HEK293T (cell line): ENCODE data around the gene MAPK6.

Experiments
- CTCF ChIA-PET: fragments of 350-600 bp; formaldehyde crosslinking; extraction: SDS; loops from one replicate; lab custom pipeline; 2021; ENCODE audit warnings: antibody characterized with exemption, inconsistent platforms; lab: Yijun Ruan, JAX
- POLR2A ChIA-PET: fragments of 350-600 bp; formaldehyde crosslinking; extraction: SDS; loops from one replicate; lab custom pipeline; 2020; ENCODE audit warnings: antibody characterized with exemption, inconsistent platforms; lab: Yijun Ruan, JAX
- DNase-seq: peaks from one replicate; pipeline ENCODE4 v3.0.0; 2012; ENCODE audit warnings: mixed read lengths; ENCODE audit errors: extremely low spot score
- ARNT ChIP-seq: fragments of 450-650 bp; IDR thresholded peaks from 2 replicates; pipeline ENCODE4 v1.6.1; 2017; ENCODE audit warnings: mild to moderate bottlenecking
- BHLHE40 ChIP-seq: fragments of 450-650 bp; IDR thresholded peaks from 2 replicates; pipeline ENCODE4 v1.6.1; 2016; ENCODE audit warnings: mild to moderate bottlenecking, moderate library complexity, borderline replicate concordance
- CTBP1 ChIP-seq: fragments of 450-650 bp; IDR thresholded peaks from 2 replicates; pipeline ENCODE4 v1.6.1; 2016; ENCODE audit warnings: borderline replicate concordance
- ELF4 ChIP-seq: fragments of 450-650 bp; IDR thresholded peaks from 2 replicates; pipeline ENCODE4 v1.6.1; 2017; ENCODE audit warnings: antibody characterized with exemption
- FOXA1 ChIP-seq: fragments of 450-650 bp; IDR thresholded peaks from 2 replicates; pipeline ENCODE4 v1.6.1; 2016; ENCODE audit warnings: mild to moderate bottlenecking
- FOXK2 ChIP-seq: fragments of 450-650 bp; IDR thresholded peaks from 2 replicates; pipeline ENCODE4 v1.6.1; 2016; ENCODE audit warnings: mild to moderate bottlenecking
- FOXM1 ChIP-seq: fragments of 450-650 bp; IDR thresholded peaks from 2 replicates; pipeline ENCODE4 v1.6.1; 2017; ENCODE audit warnings: mild to moderate bottlenecking, borderline replicate concordance
- HDGF ChIP-seq: fragments of 450-650 bp; IDR thresholded peaks from 2 replicates; pipeline ENCODE4 v1.6.1; 2017; ENCODE audit warnings: antibody characterized with exemption, borderline replicate concordance
- L3MBTL2 ChIP-seq: fragments of 450-650 bp; conservative IDR thresholded peaks from 2 replicates; pipeline ENCODE4 v1.6.1; 2016; ENCODE audit warnings: mild to moderate bottlenecking
- LEF1 ChIP-seq: fragments of 450-650 bp; IDR thresholded peaks from 2 replicates; pipeline ENCODE4 v1.6.1; 2017; ENCODE audit warnings: mild to moderate bottlenecking, borderline replicate concordance
- NFRKB ChIP-seq: fragments of 450-650 bp; IDR thresholded peaks from 2 replicates; pipeline ENCODE4 v1.6.1; 2016; ENCODE audit warnings: mild to moderate bottlenecking, moderate library complexity
- SP1 ChIP-seq: fragments of 450-650 bp; IDR thresholded peaks from 2 replicates; pipeline ENCODE4 v1.6.1; 2017
- SUZ12 ChIP-seq: fragments of 450-650 bp; IDR thresholded peaks from 2 replicates; pipeline ENCODE4 v1.6.1; 2016; ENCODE audit warnings: mild to moderate bottlenecking
- TARDBP ChIP-seq: fragments of 450-650 bp; IDR thresholded peaks from 2 replicates; pipeline ENCODE4 v1.6.1; 2016
- ZNF384 ChIP-seq: fragments of 450-650 bp; IDR thresholded peaks from 2 replicates; pipeline ENCODE4 v1.6.1; 2016

The MAPK6 gene

GRCh38 chr15:52102463-52102862, 83.4 kb downstream of the MAPK6 start:
- DNase-seq: no peak
- TF ChIP-seq L3MBTL2: no peak
- TF ChIP-seq ZNF384: no peak
- no peak for TF ChIP-seq ARNT
- TF ChIP-seq LEF1: no peak
- TF ChIP-seq BHLHE40: no peak
- TF ChIP-seq ELF4: no peak
- TF ChIP-seq CTBP1: no peak
- no peak for TF ChIP-seq FOXM1
- no peak for TF ChIP-seq FOXK2
- no peak for TF ChIP-seq SP1
- CTCF ChIA-PET: no interaction called here

GRCh38 chr15:52103217-52104207, 84.5 kb downstream of the MAPK6 start:
- CTCF ChIA-PET: interaction anchor here (0.6 to 1.0 kb wide), 3 partner anchors 25 to 400 kb away, joined by 3 read pairs; no protein-coding TSS in a partner anchor
- POLR2A ChIA-PET: no interaction called here
- DNase-seq: no peak

More at GRCh38 chr15:52102463-52102862, 83.4 kb downstream of the MAPK6 start:
- POLR2A ChIA-PET: no interaction called here

GRCh38 chr15:52104532-52105004, 85.5 kb downstream of the MAPK6 start:
- CTCF ChIA-PET: no interaction called here
- POLR2A ChIA-PET: no interaction called here
- TF ChIP-seq L3MBTL2: no peak
- DNase-seq: no peak

More at GRCh38 chr15:52103217-52104207, 84.5 kb downstream of the MAPK6 start:
- TF ChIP-seq LEF1 (no peak), ZNF384 (no peak), BHLHE40 (no peak), L3MBTL2 (no peak), HDGF (no peak), NFRKB (no peak)

- CTCF ChIA-PET: no interaction called here
- POLR2A ChIA-PET: no interaction called here
- TF ChIP-seq NFRKB (no peak), SP1 (no peak), BHLHE40 (no peak), HDGF (no peak), ELF4 (no peak), CTBP1 (no peak), L3MBTL2 (no peak), SUZ12 (no peak), LEF1 (no peak)
- no peak for DNase-seq
Observed at GRCh38 chr15:52105846-52106245, 86.8 kb downstream of the MAPK6 start.

- no peak for TF ChIP-seq NFRKB
- no peak for TF ChIP-seq ARNT
- no peak for TF ChIP-seq SUZ12
- TF ChIP-seq FOXK2: no peak
- no peak for TF ChIP-seq BHLHE40
- TF ChIP-seq FOXM1: no peak
- TF ChIP-seq LEF1: no peak
- no peak for TF ChIP-seq L3MBTL2
- TF ChIP-seq SP1: no peak
- TF ChIP-seq HDGF: no peak
- no peak for TF ChIP-seq TARDBP
- TF ChIP-seq FOXA1: no peak
- no peak for TF ChIP-seq ELF4
- no peak for TF ChIP-seq ZNF384
- no peak for DNase-seq
- ChIA-PET CTCF (interaction anchor here (0.8 kb wide), 1 partner anchor 101 kb away, joined by 3 read pairs; no protein-coding TSS in a partner anchor), POLR2A (no interaction called here)
Observed at GRCh38 chr15:52106641-52107040, 87.6 kb downstream of the MAPK6 start.

- ChIA-PET CTCF (interaction anchor here (0.8 to 0.9 kb wide), 2 partner anchors 10 to 101 kb away, joined by 3 read pairs; no protein-coding TSS in a partner anchor), POLR2A (no interaction called here)
- no peak for TF ChIP-seq FOXA1
- no peak for TF ChIP-seq LEF1
- no peak for DNase-seq
Observed at GRCh38 chr15:52107238-52107637, 88.2 kb downstream of the MAPK6 start.

GRCh38 chr15:52109559-52110451, 90.8 kb downstream of the MAPK6 start:
- TF ChIP-seq ELF4: no peak
- TF ChIP-seq L3MBTL2: no peak
- no peak for DNase-seq
- ChIA-PET POLR2A (no interaction called here), CTCF (no interaction called here)
